ENCODE measurements around the gene MPND.

The MPND gene

DNA sequence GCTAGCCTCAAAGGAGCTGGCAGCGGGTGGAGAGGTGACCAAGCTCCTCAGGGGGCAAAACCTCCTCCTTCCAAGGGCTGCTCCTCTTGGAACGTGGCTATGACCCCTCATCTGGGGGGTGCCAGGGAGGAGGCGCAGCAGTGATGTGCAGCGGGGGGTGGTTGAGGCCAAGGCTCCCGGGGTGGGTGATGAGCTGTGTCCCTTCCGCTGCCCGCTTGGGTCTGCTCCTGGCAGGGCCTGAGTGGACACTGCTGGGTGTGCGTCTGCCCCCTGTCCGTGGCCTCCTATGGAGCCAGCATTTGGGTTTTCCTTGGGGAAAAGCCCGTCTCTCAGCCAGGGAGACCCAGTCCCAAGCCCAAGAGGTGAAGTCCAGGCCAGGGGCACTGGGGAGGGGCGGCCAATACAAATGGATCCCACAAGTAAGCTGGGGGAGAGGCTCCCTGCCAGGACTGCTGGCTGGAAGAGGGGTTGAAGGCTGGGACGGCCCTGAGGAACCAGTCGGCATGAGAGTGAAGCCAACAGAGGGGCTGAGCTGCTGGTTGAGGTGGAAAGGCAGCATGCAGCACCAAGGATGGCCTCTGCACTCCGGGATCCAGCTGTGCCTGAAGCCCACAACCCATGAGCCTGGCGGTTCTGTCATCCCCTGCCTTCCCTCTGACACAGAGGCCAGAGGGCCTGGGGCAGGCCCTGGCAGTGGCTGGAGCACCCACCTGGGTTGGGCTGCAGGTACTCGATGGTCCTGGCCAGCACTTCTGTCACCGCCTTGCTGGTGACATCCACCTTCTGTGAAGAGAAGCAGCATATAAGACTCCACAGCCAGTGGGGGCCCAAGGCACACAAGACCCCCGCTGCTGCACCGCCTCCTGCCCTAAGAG, 22.7 kb downstream of the MPND start:
- TF ChIP-seq, protein P1, sequence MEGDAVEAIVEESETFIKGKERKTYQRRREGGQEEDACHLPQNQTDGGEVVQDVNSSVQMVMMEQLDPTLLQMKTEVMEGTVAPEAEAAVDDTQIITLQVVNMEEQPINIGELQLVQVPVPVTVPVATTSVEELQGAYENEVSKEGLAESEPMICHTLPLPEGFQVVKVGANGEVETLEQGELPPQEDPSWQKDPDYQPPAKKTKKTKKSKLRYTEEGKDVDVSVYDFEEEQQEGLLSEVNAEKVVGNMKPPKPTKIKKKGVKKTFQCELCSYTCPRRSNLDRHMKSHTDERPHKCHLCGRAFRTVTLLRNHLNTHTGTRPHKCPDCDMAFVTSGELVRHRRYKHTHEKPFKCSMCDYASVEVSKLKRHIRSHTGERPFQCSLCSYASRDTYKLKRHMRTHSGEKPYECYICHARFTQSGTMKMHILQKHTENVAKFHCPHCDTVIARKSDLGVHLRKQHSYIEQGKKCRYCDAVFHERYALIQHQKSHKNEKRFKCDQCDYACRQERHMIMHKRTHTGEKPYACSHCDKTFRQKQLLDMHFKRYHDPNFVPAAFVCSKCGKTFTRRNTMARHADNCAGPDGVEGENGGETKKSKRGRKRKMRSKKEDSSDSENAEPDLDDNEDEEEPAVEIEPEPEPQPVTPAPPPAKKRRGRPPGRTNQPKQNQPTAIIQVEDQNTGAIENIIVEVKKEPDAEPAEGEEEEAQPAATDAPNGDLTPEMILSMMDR (IDR thresholded peaks at IDR 0.05; ENCODE audit: control insufficient read depth, insufficient read depth, low read depth, low read length, missing control alignments) = no peak

DNA sequence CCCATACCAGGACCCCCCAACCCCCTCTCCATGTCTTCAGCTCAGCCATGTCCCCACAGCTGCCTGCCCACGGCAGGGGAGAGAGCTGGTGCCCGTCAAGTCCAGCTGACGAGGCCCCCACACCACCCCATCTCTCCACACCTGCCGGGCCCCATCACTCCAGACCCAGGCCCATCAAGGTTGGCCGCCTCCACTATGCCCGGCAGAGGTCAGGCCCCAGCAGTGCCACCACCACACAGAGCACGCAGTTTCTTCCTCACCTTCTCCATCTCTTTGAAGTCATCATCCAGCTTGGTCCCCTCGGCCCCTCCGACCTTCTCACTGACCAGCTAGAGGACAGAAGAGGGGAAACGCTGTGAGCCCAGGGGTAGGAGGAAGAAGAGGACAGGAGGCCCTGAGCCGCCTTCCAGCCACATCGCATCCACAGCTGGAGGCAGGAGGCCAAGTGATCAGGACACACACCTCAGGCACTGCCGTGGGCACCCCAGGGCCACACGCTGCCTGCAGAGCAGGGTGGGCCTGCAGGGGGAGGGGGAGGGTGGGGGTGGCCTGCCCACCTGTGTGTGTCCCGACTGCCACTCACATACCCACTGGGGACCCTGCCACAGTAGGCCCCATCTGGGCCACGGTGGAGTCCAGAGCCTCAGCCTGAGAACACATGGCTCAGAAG, 23.4 kb downstream of the MPND start:
- no peak for DNase-seq (ENCODE audit: low read depth)
- TF ChIP-seq, protein P1 (IDR thresholded peaks at IDR 0.05; ENCODE audit: control insufficient read depth, insufficient read depth, low read depth, low read length, missing control alignments) = no peak
- H3K4me3 ChIP-seq (ENCODE audit: control insufficient read depth, low read depth, low read length) = no peak overlapping the region

More for the DNA sequence above, 22.7 kb downstream of the MPND start:
- DNase-seq (ENCODE audit: low read depth) = no peak
- H3K4me3 ChIP-seq (ENCODE audit: control insufficient read depth, low read depth, low read length) = no peak overlapping the region

- DNase-seq (ENCODE audit: low read depth) = no peak
- H3K4me3 ChIP-seq (ENCODE audit: control insufficient read depth, low read depth, low read length) = no peak overlapping the region
- TF ChIP-seq, protein P1 (IDR thresholded peaks at IDR 0.05; ENCODE audit: control insufficient read depth, insufficient read depth, low read depth, low read length, missing control alignments) = no peak
Observed at GRCh38 chr19:4367336-4367723, 24.0 kb downstream of the MPND start.

DNA sequence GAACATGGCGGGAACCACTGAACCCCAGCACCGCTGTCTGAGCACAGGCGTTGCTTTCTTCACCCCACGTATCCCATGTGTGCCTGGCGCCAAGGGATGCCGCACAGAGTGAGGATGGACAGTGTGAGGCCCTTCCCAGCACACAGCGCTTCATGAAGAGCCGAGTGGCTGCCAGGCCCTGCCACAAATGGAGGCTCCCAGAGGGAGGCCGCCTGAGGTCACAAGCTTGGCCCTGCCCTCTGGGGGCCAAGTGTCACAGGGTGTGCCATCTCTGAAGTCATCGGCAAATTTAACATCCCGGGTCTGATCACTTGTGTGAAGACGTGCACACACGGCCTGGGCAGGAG, 24.4 kb downstream of the MPND start:
- TF ChIP-seq, protein P1 (IDR thresholded peaks at IDR 0.05; ENCODE audit: control insufficient read depth, insufficient read depth, low read depth, low read length, missing control alignments) = no peak
- H3K4me3 ChIP-seq (ENCODE audit: control insufficient read depth, low read depth, low read length) = no peak overlapping the region
- no peak for DNase-seq (ENCODE audit: low read depth)

DNA sequence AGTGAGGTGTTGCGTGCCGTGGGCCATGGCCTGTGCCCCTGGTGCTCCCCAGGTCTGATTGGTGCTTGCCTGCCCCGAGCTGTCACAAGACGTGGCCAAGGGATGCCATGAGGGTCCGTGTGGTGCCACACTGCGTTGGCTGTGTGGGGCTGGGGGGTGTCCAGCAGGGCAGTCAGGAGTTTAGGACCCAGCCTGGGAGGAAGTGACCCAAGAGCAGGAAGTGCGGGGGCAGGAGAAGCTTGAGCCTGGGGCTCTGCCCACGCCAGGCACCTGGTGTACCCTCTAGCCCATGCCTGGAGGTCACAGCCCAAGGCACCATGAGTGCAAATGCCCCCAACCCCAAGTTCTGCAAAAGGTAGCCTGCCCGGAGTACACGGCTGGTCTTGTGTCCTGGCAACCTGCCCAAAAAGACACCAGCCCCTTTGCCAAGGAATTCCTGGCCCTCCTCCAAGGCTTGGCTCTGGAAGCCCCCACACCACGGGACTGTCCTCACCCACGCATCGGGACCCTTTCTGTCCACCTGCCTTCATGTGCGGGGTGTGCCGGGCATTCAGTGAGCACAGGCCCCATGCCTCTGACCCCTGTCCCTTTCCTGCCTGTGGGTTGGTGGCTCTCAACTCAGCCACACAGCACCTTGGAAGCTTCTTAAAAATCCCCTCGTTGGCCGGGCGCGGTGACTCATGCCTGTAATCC, 24.9 kb downstream of the MPND start:
- TF ChIP-seq, protein P1 (IDR thresholded peaks at IDR 0.05; ENCODE audit: control insufficient read depth, insufficient read depth, low read depth, low read length, missing control alignments) = no peak
- H3K4me3 ChIP-seq (ENCODE audit: control insufficient read depth, low read depth, low read length) = no peak overlapping the region
- DNase-seq (ENCODE audit: low read depth) = no peak

DNA sequence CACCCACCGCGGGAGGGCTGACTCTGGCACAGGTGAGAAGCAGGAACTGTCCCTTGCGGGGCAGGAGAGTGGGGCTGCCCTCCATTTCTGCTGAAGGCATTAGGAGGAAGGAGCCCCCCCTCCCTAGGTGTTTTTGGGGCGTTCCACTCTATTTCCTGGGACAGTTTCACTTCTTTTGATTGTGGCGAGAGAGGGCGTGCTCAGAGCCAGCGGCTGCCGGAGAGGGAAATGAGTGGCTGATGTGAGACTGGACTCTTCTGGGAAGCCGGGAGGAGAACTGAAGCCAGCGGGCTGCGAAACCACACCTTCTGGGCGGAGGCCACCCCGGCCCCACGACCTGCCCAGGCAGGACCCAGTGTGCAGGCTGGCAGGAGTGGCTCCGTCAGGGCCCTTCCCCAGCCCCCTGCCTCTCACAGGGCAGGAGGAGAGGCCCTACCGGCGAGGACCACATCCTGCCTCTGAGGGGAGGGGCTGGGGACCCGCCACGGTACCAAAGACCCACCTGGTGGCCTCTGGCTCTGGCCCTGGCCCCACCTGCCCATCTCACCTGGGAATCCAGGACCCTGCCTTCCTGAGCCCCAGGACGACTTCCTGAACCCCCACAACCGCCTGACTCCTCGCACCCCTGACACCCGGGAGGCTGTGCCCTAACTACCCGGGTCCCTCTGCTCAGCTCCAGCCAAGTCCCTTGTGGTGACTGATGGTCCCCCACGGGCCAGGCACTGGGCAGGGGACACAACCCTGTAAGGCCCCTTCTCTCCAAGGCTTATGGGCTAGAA, 25.9 kb downstream of the MPND start:
- DNase-seq (ENCODE audit: low read depth) = no peak
- no peak overlapping the region for H3K4me3 ChIP-seq (ENCODE audit: control insufficient read depth, low read depth, low read length)
- TF ChIP-seq, protein P1 (IDR thresholded peaks at IDR 0.05; ENCODE audit: control insufficient read depth, insufficient read depth, low read depth, low read length, missing control alignments) = no peak
